Activated CD8-positive, alpha-beta memory T cell treated with anti-CD3 and anti-CD28 coated beads for 24 hours (primary cell): ENCODE measurements around the gene PHKG2.

ENCODE experiments used
- DNase-seq: peaks from one replicate; pipeline ENCODE4 v3.0.0-alpha.2; 2020

The PHKG2 gene

DNA sequence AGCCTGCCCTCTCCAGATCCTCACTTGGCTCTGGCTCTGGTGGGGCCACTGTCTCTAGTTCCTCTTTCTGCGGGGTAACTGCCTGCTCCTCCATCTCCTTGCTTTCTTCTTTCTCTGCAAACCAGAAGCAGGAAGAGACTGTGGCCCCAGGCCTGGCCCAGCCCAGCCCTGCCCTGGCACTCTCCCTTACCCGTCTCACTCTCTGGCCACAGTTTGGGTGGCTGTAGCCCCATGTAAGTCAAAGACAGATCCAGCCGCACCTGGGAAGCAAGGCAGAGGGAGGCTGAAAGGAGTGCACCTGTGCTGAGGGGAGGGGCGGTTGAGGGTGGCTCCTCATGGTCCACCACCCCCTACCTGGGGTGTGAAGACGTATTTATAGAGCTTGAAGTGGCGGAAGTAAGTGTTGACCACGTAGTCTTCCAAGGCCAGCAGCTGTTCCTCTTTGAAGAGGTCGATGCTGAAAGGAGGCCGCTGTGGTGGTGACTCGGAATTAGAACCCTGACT is 10.8 kb downstream of the PHKG2 start:
- no peak for DNase-seq

GRCh38 chr16:30760001-30760559 is 11.9 kb downstream of the PHKG2 start:
- DNase-seq, result no peak

DNA sequence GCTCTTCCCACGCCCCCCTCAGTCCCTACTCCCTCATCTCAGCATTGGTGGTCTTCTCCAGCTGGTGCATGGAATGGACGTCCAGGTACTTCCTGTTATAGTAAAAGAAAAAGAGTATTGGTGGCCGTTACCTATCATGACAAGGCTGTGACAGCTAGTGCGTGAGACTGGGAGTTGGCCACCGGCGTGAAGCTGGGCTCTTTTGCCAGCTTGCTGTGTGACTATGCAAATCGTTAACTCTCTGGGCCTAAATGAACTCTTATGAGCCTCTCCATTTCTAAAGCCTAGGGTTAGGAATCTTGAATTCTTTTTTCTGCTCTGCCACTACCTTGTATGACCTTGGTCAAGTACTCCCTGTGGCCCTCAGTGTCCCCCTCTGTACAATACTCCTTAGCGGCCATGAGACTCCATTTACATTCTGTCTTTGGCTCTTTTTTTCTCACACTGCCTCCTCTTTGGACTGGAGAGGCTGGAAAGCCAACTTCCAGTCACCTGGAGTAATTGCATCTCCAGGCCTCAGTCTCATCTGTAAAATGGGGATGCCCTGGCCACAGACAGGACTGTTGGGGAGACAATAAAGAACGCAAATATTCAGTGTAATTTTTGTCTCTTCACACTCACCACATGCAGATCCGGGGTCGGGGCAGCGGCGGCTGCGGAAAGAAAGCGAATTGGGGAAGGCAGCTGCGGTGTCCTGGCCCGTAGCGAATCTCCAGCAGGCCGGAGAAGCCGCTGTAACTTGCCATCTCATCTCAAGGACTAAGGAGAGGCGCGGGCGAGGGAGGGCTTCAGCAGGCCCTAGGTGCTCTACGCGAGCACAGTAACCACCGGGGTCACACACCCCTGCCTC is 12.6 kb downstream of the PHKG2 start:
- DNase-seq, result no peak

DNA sequence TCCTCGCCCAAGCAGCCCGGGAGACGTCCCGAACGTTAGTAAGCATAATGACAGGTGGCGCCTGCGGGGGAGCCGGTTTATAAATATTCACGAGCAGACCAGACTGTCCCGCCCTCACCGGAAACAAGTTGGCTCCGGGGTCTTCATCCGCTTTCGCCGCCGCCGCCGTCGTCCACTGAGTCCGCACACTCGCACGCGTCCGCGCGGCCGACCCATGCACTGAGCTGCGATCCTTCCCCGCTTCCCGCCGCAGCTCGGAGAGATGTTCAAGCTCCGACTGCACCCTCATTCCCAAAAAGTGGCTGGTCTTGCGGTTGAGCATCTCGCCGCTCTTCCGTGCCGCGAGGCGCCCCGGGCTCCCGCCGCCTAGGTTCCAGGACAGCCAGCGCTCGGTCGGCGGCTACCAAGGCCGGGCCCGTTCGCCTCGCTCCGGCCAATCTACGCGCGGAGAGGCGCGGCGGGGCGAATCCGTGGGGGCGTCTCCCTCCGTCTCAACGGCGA is 13.3 kb downstream of the PHKG2 start:
- DNase-seq, result peak; percentile 76

GRCh38 chr16:30761928-30762902 is 14.0 kb downstream of the PHKG2 start, which contains the start of the genes CFAP119 and RNF40:
Gene CFAP119, minus strand, starts transcription at chr16:30762062. Its CDS starts 314 bp downstream, at chr16:30761748.
Gene RNF40, plus strand, starts transcription at chr16:30762322. Its CDS starts 224 bp downstream, at chr16:30762546.
- peak; percentile 96 for DNase-seq

- no peak for DNase-seq
Measured at GRCh38 chr16:30762991-30763725, 14.9 kb downstream of the PHKG2 start.

DNA sequence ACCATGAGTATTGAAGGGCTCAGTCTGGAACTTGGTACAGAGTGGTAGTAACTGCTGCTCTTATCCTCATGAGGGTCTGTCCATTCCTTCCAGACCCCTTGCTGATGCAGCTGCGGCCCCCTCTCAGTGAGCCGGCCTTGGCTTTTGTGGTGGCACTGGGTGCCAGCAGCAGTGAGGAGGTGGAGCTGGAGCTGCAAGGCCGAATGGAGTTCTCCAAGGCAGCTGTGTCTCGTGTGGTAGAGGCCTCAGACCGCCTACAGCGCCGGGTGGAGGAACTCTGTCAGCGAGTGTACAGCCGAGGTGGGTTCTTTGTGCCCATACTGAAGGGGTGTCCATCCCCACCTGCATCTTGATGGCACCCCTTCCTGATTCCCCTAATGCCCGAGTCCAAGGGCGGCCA is 15.9 kb downstream of the PHKG2 start:
- DNase-seq, result no peak

GRCh38 chr16:30764816-30765465 is 16.7 kb downstream of the PHKG2 start:
- DNase-seq, result no peak

DNA sequence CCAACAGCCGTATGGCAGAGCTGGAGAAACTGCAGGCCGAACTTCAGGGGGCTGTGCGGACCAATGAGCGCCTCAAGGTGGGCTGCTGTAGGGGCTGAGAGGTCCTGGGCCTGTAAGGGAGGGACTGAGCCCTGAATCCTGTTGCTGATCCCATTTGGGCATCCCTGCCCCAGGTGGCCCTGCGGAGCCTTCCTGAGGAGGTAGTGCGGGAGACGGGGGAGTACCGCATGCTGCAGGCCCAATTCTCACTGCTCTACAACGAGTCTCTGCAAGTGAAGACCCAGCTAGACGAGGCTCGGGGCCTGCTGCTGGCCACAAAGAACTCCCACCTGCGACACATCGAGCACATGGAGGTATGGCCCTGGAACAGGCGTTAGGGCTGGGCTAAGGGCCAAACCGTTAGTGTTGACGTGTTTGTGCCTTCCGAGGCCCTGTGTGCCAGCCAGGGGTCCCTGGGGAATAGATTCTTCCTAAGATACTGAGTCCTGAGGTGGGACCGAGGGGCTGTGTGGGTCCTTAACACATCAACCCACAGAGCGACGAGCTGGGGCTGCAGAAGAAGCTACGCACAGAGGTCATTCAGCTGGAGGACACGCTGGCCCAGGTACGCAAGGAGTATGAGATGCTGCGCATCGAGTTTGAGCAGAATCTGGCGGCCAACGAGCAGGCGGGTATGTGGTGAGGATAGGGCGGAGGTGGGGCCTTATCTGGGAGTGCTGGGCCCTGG is 18.1 kb downstream of the PHKG2 start:
- DNase-seq, result no peak

GRCh38 chr16:30766933-30767284 is 18.7 kb downstream of the PHKG2 start:
- no peak for DNase-seq

DNA sequence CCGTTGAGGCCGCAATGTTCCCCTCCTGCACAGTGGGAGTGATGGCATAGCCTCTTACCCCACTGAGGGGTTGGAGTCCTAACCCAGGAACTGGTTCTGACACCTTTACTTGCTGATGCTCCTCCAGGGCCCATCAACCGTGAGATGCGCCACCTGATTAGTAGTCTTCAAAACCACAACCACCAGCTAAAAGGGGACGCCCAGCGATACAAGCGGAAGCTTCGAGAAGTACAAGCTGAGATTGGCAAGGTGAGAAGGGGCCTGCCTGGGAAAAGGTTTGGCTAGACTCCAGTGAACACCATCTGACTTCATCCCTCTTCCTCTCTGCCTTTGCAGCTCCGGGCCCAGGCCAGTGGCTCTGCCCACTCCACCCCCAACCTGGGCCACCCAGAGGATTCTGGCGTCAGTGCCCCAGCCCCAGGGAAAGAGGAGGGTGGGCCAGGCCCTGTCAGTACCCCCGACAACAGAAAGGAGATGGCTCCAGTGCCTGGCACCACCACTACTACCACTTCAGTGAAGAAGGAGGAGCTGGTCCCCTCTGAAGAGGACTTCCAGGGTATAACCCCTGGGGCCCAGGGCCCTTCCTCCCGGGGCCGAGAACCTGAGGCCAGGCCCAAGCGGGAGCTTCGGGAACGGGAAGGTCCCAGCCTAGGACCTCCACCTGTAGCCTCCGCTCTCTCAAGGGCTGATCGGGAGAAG is 19.7 kb downstream of the PHKG2 start:
- DNase-seq, result no peak

- DNase-seq, result no peak
Measured at GRCh38 chr16:30768583-30769181, 20.5 kb downstream of the PHKG2 start.

GRCh38 chr16:30769379-30770089 is 21.3 kb downstream of the PHKG2 start:
- DNase-seq, result no peak

DNA sequence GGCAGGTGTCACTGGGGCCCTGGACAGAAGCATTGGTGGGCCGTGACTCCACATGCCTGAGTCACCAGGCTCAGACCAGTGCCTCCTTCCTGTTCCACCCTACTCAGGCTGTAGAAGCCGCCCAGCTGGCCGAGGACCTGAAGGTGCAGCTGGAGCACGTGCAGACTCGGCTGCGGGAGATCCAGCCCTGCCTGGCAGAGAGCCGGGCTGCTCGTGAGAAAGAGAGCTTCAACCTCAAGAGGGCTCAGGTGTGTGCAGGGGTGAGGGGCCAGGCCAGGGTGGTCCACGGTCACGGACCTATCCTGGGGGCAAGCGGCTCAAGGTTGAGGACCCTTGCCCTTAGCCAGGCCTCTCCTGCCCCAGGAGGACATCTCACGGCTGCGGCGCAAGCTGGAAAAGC is 23.5 kb downstream of the PHKG2 start:
- DNase-seq, result no peak

GRCh38 chr16:30773826-30774225 is 25.6 kb downstream of the PHKG2 start:
- no peak for DNase-seq

GRCh38 chr16:30774367-30775130 is 26.3 kb downstream of the PHKG2 start:
- DNase-seq, result no peak

DNA sequence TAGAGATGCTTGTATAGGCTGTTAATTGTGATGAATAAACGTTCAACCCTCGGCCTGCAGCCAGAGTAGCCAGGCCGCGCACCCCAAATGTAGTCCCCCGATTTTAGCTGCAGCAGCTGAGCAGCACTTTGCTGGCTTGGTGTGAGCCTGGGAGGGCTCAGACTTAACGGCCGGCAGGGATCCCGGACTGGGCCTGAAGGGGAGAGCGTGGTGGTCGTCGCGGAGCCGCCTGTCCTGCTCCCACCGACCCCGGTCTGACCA is 26.8 kb downstream of the PHKG2 start:
- no peak for DNase-seq

GRCh38 chr16:30775392-30776188 is 27.4 kb downstream of the PHKG2 start:
- peak; percentile 88 for DNase-seq
